Measurements from ENCODE around the gene MGST3. TPM values are rescaled to one million over a fixed set of nuclear protein-coding genes. Genes with fewer than 3 reads are reported as not detected.
"Not testable (repeated sequence)": the region's sequence is repeated elsewhere in the genome, so short reads cannot be mapped to it uniquely, and the experiment has no call there.

MGST3 gene
- total RNA-seq, 2 experiments from 2014 or later: 30.9 to 33.0 TPM

DNA sequence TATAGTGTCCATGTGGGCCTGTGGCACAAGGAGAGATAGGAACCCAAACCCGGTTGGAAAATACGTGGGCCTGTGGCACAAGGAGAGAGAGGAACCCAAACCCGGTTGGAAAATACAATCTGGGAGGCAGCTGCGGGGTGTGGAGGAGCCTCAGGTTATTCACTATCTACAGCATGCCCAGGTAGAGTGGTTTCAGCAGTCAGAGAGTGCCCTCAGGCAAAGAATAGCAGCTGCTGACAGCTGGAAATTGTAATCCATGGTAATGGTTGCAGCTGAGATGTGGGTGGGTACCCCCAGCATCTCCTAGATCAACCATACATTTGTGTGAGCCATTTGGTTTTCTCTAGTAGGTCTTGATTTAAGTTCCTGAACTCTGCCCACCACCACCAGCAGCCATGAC, 25.8 kb upstream of the MGST3 start:
- ATAC-seq (no peak), DNase-seq (no peak)
- H3K27ac Mint-ChIP-seq: no peak overlapping the region
- peaks cover 1% of the 10 kb centered on the region for H3K4me1 Mint-ChIP-seq (ENCODE audit: low read depth)
- H3K36me3 Mint-ChIP-seq (ENCODE audit: low read depth): no peaks in the 10 kb centered on the region
- H3K27me3 Mint-ChIP-seq (ENCODE audit: low read depth): peaks cover 10% of the 10 kb centered on the region
- ChIA-PET CTCF (interaction anchor here (0.6 to 1.0 kb wide), 2 partner anchors 11 to 309 kb away, joined by 3 read pairs; no protein-coding TSS in a partner anchor), POLR2A (no interaction called here)
- H3K4me3 Mint-ChIP-seq: no peak overlapping the region
- H3K9me3 Mint-ChIP-seq (ENCODE audit: insufficient read depth): no peaks in the 10 kb centered on the region

DNA sequence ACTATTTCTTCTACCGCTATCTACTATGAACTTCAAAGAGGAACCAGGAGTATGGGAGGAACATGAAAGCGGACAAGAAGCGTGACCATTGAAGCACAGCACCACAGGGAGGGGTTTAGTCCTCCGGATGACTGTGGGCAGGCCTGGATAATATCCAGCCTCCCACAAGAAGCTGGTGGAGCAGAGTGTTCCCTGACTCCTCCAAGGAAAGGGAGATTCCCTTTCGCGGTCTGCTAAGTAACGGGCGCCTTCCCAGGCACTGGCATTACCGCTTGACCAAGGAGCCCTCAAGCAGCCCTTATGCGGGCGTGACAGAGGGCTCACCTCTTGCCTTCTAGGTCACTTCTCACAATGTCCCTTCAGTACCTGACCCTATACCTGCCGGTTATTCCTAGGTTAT, 24.4 kb upstream of the MGST3 start:
- ATAC-seq: not testable (repeated sequence)

DNA sequence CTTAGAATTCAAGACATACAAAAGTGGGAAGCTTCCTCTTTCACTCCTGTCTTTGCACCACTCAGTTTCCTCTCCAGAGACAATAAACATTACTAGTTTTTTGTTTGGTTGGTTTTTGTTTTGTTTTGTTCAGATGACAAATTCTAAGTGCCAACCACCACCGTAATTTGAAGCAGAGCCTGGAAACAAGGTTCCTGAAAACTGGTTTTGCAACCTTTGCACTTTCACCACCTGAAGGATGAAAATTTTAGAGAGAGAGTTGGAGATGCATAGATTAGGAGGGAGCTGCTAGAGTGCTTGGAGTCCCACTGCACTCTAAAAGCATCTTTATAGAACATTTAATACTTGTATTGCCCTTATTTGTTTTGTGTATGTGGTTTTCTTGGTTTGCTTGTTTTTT, 20.2 kb upstream of the MGST3 start:
- Mint-ChIP-seq H3K4me3 (no peak overlapping the region), H3K4me1 (ENCODE audit: low read depth) (no peaks in the 10 kb centered on the region), H3K27me3 (ENCODE audit: low read depth) (peaks cover 38% of the 10 kb centered on the region), H3K27ac (no peak overlapping the region), H3K36me3 (ENCODE audit: low read depth) (peaks cover 3% of the 10 kb centered on the region), H3K9me3 (ENCODE audit: insufficient read depth) (no peaks in the 10 kb centered on the region)
- ChIA-PET POLR2A (interaction anchor here (0.7 kb wide), 1 partner anchor 89 kb away, joined by 3 read pairs; no protein-coding TSS in a partner anchor), CTCF (interaction anchor here (1.3 kb wide), 1 partner anchor 9 kb away, joined by 9 read pairs; no protein-coding TSS in a partner anchor)
- ATAC-seq: no peak
- DNase-seq: no peak

More for the DNA sequence above, 24.4 kb upstream of the MGST3 start:
- POLR2A ChIA-PET; H3K4me3 Mint-ChIP-seq; DNase-seq; H3K27ac Mint-ChIP-seq; H3K4me1 Mint-ChIP-seq (ENCODE audit: low read depth); H3K9me3 Mint-ChIP-seq (ENCODE audit: insufficient read depth); H3K36me3 Mint-ChIP-seq (ENCODE audit: low read depth); CTCF ChIA-PET: not testable (repeated sequence)
- H3K27me3 Mint-ChIP-seq (ENCODE audit: low read depth): peaks cover 21% of the 10 kb centered on the region

DNA sequence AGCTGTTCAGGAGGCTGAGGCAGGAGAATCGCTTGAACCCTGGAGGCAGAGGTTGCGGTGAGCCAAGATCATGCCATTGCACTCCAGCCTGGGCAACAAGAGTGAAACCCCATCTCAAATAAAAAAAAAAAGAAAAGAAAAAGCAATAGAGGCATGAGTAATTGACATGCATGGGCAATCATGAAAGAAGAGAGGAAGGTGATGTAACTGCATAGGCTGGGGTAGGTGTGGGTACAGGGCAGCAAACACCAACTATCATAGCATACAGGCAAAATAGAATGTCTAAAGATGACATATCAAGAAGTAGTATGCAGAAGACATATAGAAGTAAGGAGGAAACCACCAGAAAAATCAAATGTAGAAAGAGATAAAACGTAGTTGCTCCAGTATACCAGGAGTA, 19.0 kb upstream of the MGST3 start:
- no peaks in the 10 kb centered on the region for H3K9me3 Mint-ChIP-seq (ENCODE audit: insufficient read depth)
- ChIA-PET CTCF (no interaction called here), POLR2A (no interaction called here)

DNA sequence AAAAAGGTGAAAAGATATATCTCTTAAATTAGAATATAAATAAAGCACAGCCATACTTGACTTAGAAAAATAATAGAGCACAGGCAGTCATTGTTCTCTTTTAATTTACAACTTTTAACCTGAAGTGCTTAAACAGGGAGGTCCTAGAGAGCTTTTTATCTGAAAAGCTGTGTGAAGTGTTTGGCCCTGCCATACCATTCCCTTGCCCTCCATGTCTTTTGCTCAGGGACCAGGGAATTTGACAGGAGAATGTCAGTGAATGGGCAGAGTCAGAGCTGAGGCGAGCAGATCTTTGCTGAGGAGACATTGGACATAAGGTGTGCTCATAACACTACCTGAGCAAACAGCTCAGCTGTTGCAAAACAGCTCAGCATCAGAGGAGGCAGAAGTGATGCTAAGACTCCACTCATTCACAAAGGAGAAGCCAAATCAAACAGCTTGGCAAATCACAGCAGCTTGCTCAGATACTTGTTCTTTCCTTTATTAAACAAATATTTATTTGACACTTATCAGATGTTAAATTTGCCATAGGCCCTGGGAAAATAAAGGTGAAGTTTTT, 14.9 kb upstream of the MGST3 start:
- no peak overlapping the region for H3K4me3 Mint-ChIP-seq
- ATAC-seq: no peak
- no peaks in the 10 kb centered on the region for H3K4me1 Mint-ChIP-seq (ENCODE audit: low read depth)
- H3K36me3 Mint-ChIP-seq (ENCODE audit: low read depth): peaks cover 3% of the 10 kb centered on the region
- no peaks in the 10 kb centered on the region for H3K9me3 Mint-ChIP-seq (ENCODE audit: insufficient read depth)
- peaks cover 47% of the 10 kb centered on the region for H3K27me3 Mint-ChIP-seq (ENCODE audit: low read depth)
- DNase-seq: no peak
- no peak overlapping the region for H3K27ac Mint-ChIP-seq
- ChIA-PET POLR2A (no interaction called here), CTCF (interaction anchor here (0.8 to 1.6 kb wide), 3 partner anchors 11 to 18 kb away, joined by 3 to 6 read pairs (median 5); no protein-coding TSS in a partner anchor)

More for the DNA sequence above, 19.0 kb upstream of the MGST3 start:
- H3K4me1 Mint-ChIP-seq (ENCODE audit: low read depth): no peaks in the 10 kb centered on the region
- peaks cover 43% of the 10 kb centered on the region for H3K27me3 Mint-ChIP-seq (ENCODE audit: low read depth)
- no peak overlapping the region for H3K27ac Mint-ChIP-seq
- no peak overlapping the region for H3K4me3 Mint-ChIP-seq
- DNase-seq (no peak), ATAC-seq (no peak)
- H3K36me3 Mint-ChIP-seq (ENCODE audit: low read depth): peaks cover 3% of the 10 kb centered on the region

DNA sequence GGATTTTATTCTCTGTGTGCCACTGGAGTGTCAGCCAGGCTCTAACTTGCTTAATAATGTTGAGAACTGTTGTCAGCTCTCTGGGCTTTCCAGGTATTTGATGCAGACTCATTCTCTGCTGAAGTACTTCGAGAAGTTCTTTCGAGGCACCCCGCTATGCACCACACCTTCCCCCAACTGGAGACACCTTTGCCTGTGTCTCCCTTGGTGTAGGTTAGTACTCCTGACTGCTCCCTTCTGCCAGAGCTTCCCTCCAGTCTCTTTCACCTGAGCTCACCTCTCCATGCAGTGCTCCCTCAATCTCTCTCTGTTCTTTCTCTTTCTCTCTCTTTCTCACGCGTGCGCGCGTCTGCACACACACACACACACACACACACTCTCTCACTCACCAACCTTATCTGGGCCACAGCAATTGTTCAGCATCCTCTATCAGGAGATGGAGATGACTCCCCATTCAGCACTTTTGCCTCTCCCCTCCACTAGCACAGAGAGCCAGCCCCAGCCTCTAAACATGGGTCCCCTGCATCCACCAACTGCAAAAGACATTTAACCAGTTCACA, 14.0 kb upstream of the MGST3 start:
- ChIA-PET CTCF (interaction anchor here (0.8 to 1.6 kb wide), 3 partner anchors 12 to 19 kb away, joined by 3 to 6 read pairs (median 5); no protein-coding TSS in a partner anchor), POLR2A (no interaction called here)
- Mint-ChIP-seq H3K4me1 (ENCODE audit: low read depth) (no peaks in the 10 kb centered on the region), H3K27me3 (ENCODE audit: low read depth) (peaks cover 43% of the 10 kb centered on the region), H3K36me3 (ENCODE audit: low read depth) (peaks cover 3% of the 10 kb centered on the region), H3K9me3 (ENCODE audit: insufficient read depth) (no peaks in the 10 kb centered on the region), H3K27ac (no peak overlapping the region), H3K4me3 (no peak overlapping the region)
- no peak for ATAC-seq
- no peak for DNase-seq

DNA sequence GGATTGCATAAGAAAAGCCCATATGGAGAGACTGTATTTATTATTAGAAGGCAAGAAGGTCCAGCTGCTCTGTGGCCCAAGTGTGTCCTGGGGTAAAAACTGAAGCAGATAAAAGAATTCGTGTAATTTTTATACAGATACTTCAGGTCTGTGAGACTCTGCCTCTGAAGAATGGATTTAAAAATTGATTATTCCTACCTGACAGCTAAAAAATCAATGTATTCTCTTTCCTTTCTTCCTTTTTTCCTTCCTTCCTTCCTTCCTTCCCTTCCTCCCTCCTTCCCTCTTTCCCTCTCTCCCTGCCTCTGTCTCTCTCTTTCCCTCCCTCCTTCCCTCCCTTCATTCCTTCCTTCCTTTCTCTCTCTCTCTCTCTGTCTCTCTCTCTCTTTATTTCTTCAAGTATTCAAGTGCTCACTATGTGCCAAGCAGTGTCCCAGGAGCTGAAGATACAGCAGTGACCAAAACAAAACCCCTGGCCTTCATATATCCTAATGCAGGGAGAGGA, 11.3 kb upstream of the MGST3 start:
- Mint-ChIP-seq H3K9me3 (ENCODE audit: insufficient read depth) (no peaks in the 10 kb centered on the region), H3K4me1 (ENCODE audit: low read depth) (no peaks in the 10 kb centered on the region), H3K4me3 (no peak overlapping the region), H3K36me3 (ENCODE audit: low read depth) (no peaks in the 10 kb centered on the region), H3K27ac (no peak overlapping the region), H3K27me3 (ENCODE audit: low read depth) (peaks cover 43% of the 10 kb centered on the region)
- ATAC-seq (no peak), DNase-seq (no peak)
- POLR2A ChIA-PET: no interaction called here
- CTCF ChIA-PET: no interaction called here

DNA sequence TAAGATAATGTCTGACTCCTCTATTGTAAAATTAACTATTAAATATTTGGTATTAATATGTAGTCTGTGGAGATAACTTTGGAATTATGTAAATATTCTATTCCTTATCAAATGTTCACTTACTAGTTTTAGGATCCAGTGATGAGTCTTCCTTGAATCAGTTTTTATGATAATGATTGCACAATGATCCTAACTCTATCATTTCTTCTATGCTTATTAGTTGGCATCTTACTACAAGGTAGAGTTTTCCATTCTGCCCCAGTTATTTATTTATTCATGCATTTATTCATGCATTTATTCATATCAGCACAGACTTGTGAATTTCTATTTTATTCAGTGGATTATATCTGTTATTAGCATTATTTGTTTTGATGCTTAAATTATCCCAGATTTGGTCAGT, 7.4 kb upstream of the MGST3 start:
- DNase-seq (no peak), ATAC-seq (no peak)
- no peak overlapping the region for H3K4me3 Mint-ChIP-seq
- POLR2A ChIA-PET: interaction anchor here (0.6 kb wide), 1 partner anchor 224 kb away, joined by 3 read pairs; no protein-coding TSS in a partner anchor
- H3K9me3 Mint-ChIP-seq (ENCODE audit: insufficient read depth): no peaks in the 10 kb centered on the region
- no peaks in the 10 kb centered on the region for H3K36me3 Mint-ChIP-seq (ENCODE audit: low read depth)
- peaks cover 27% of the 10 kb centered on the region for H3K27me3 Mint-ChIP-seq (ENCODE audit: low read depth)
- CTCF ChIA-PET: no interaction called here
- H3K27ac Mint-ChIP-seq: no peak overlapping the region
- H3K4me1 Mint-ChIP-seq (ENCODE audit: low read depth): no peaks in the 10 kb centered on the region

DNA sequence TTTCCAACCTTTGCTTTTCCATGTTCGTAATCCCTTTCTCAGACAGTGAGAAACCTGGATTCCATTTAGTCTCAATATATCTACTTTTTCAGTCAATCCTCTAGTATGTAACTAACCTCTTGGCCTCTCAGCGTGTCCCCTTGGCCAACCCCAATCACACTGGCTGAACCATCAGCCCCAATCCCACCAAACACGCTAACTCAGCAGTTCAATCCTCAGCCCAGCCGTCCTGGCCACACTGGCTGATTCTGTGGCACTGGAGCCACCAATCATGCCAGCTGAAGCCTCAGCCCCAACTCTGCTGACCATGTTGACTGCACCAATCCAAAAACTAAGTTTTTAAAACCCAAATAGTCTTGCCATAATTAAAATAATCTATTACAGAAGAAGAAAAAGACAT, 6.6 kb upstream of the MGST3 start:
- POLR2A ChIA-PET: no interaction called here
- Mint-ChIP-seq H3K36me3 (ENCODE audit: low read depth) (no peaks in the 10 kb centered on the region), H3K27ac (no peak overlapping the region), H3K4me1 (ENCODE audit: low read depth) (no peaks in the 10 kb centered on the region), H3K4me3 (no peak overlapping the region), H3K27me3 (ENCODE audit: low read depth) (peaks cover 31% of the 10 kb centered on the region), H3K9me3 (ENCODE audit: insufficient read depth) (no peaks in the 10 kb centered on the region)
- ATAC-seq: no peak
- CTCF ChIA-PET: no interaction called here
- DNase-seq: no peak

DNA sequence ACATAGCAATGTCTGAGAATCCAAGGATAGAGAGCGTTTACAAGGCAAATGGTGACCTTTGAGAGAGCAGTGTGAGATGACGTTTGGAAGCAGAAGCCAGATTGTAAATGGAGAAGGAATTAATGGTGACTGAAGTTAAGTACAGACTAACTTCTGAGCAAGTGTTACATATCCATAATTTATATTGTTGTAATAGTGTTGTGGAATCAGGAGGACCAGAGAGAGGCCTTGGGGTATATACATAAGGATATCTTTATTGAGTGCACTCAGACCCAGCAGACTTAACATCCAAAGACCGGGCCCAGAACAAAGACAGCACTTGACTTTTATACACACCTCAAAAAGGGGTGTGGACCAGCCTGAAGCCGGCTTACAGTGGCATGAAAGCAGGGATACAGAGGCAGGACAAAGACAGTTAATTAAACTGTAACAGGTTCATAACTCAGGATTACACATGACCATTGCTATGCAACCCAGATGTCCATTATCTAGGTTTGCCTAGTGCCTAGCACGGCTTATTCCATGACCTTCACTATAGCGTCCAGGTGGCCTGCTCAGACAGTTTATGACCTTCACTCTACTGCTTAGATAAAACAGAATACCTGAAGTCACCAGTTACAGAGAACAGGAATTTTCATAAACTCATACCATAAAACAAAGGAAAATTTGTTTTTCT, 2.7 kb upstream of the MGST3 start:
- ATAC-seq (no peak), DNase-seq (no peak)
- Mint-ChIP-seq H3K9me3 (ENCODE audit: insufficient read depth) (no peaks in the 10 kb centered on the region), H3K27ac (no peak overlapping the region), H3K4me3 (no peak overlapping the region), H3K4me1 (ENCODE audit: low read depth) (peaks cover 5% of the 10 kb centered on the region), H3K36me3 (ENCODE audit: low read depth) (no peaks in the 10 kb centered on the region), H3K27me3 (ENCODE audit: low read depth) (peaks cover 16% of the 10 kb centered on the region)
- CTCF ChIA-PET: no interaction called here
- POLR2A ChIA-PET: no interaction called here

DNA sequence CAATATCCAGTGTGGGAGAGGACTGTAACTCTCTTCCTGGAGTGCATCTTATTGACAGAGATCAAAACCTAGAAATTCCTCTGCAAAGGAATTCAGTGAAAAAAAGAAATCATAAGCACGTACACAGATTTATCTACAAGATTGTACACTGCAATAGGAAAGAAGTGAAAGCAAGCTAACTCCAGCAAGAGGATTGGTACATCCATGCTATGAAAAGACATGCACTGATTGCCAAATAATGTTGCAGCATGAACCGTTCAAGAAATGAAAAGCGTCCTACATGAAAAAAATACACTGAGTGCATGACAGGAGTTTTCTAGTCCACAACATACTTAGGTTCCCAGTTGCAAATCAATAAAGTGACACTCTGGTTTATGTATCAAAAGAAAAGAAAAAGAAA, 1.9 kb upstream of the MGST3 start:
- Mint-ChIP-seq H3K27ac (no peak overlapping the region), H3K27me3 (ENCODE audit: low read depth) (peaks cover 14% of the 10 kb centered on the region), H3K9me3 (ENCODE audit: insufficient read depth) (no peaks in the 10 kb centered on the region), H3K36me3 (ENCODE audit: low read depth) (no peaks in the 10 kb centered on the region), H3K4me1 (ENCODE audit: low read depth) (peaks cover 7% of the 10 kb centered on the region), H3K4me3 (no peak overlapping the region)
- ChIA-PET CTCF (no interaction called here), POLR2A (no interaction called here)
- ATAC-seq (no peak), DNase-seq (no peak)

All from activated CD8-positive, alpha-beta T cell treated with anti-CD3 and anti-CD28 coated beads, Interleukin-2, amount 10 ng/mL, durations not matched to agents 7 days and 5 days (primary cell).